RWPE2 (cell line): ENCODE results near the gene AURKAIP1.

Experiments used
- ATAC-seq: fragments of 200-7000 bp; cut with Tn5 transposase; 3 replicates; pipeline ENCODE4 v1.9.1; 2021; ENCODE audit warnings: low read depth
- DNase-seq: peaks from one replicate; pipeline ENCODE4 v3.0.0-alpha.2; 2020; ENCODE audit warnings: low spot score
- H3K27ac ChIP-seq: fragments of 450-650 bp; 2 replicates; pipeline ENCODE4 v1.5.1; 2017; ENCODE audit warnings: mild to moderate bottlenecking; ENCODE audit not compliant: poor library complexity, severe bottlenecking
- H3K27me3 ChIP-seq: fragments of 250-450 bp; sonication (Bioruptor Pico); 2 replicates; pipeline ENCODE4 v1.5.1; 2021; ENCODE audit warnings: mild to moderate bottlenecking, moderate library complexity; ENCODE audit not compliant: insufficient read depth, poor library complexity, severe bottlenecking
- H3K36me3 ChIP-seq: fragments of 250-450 bp; sonication (Bioruptor Pico); 2 replicates; pipeline ENCODE4 v1.5.1; 2020; ENCODE audit warnings: low read depth, mild to moderate bottlenecking, moderate library complexity
- H3K4me1 ChIP-seq: fragments of 250-450 bp; sonication (Bioruptor Pico); 2 replicates; pipeline ENCODE4 v1.5.1; 2021; ENCODE audit warnings: mild to moderate bottlenecking, moderate library complexity; ENCODE audit not compliant: insufficient read depth, poor library complexity, severe bottlenecking
- H3K4me3 ChIP-seq: fragments of 250-450 bp; sonication (Bioruptor Pico); 2 replicates; pipeline ENCODE4 v1.5.1; 2021; ENCODE audit warnings: mild to moderate bottlenecking, moderate library complexity; ENCODE audit not compliant: severe bottlenecking
- H3K9me3 ChIP-seq: fragments of 250-450 bp; sonication (Bioruptor Pico); 2 replicates; pipeline ENCODE4 v1.5.1; 2021; ENCODE audit warnings: mild to moderate bottlenecking, moderate library complexity; ENCODE audit not compliant: severe bottlenecking
- CTCF ChIP-seq: fragments of 450-650 bp; IDR thresholded peaks from one replicate; pipeline ENCODE4 v1.5.1; 2017; ENCODE audit warnings: mild to moderate bottlenecking, moderate library complexity; ENCODE audit not compliant: poor library complexity, severe bottlenecking

Gene AURKAIP1

GRCh38 chr1:1421907-1422464 is 47.0 kb upstream of the AURKAIP1 start:
- no peak for DNase-seq
- peak overlapping the region; percentile 75 for H3K27ac ChIP-seq
- H3K4me1 ChIP-seq: peaks cover 25% of the 10 kb centered on the region
- no peak for ATAC-seq
- no peak for TF ChIP-seq CTCF
- H3K27me3 ChIP-seq: no peaks in the 10 kb centered on the region
- no peaks in the 10 kb centered on the region for H3K9me3 ChIP-seq
- H3K36me3 ChIP-seq: no peaks in the 10 kb centered on the region
- no peak overlapping the region for H3K4me3 ChIP-seq

- ATAC-seq (peak; percentile 64), DNase-seq (peak; percentile 79)
- no peak for TF ChIP-seq CTCF
- H3K27ac ChIP-seq: peak within 1 kb of the TSS; percentile 75
- no peaks in the 10 kb centered on the region for H3K36me3 ChIP-seq
- H3K4me1 ChIP-seq: peaks cover 25% of the 10 kb centered on the region
- H3K9me3 ChIP-seq: no peaks in the 10 kb centered on the region
- H3K27me3 ChIP-seq: no peaks in the 10 kb centered on the region
- H3K4me3 ChIP-seq: peak within 1 kb of the TSS; percentile 24
These were observed 46.3 kb upstream of the AURKAIP1 start, which contains the start of gene ANKRD65 for GRCh38 chr1:1421147-1421906. TSS of gene ANKRD65 (minus strand) at chr1:1421276. CDS start at chr1:1421005, 271 bp downstream.

- no peak overlapping the region for H3K4me3 ChIP-seq
- H3K36me3 ChIP-seq: no peaks in the 10 kb centered on the region
- H3K9me3 ChIP-seq: no peaks in the 10 kb centered on the region
- no peak; the same call in 2 of the 3 replicates for ATAC-seq
- H3K4me1 ChIP-seq: peaks cover 25% of the 10 kb centered on the region
- no peak for DNase-seq
- TF ChIP-seq CTCF: no peak
- H3K27ac ChIP-seq: peak overlapping the region; percentile 75
- H3K27me3 ChIP-seq: no peaks in the 10 kb centered on the region
These were observed 45.7 kb upstream of the AURKAIP1 start for GRCh38 chr1:1420654-1421141.

GRCh38 chr1:1419813-1420653 is 45.0 kb upstream of the AURKAIP1 start:
- no peaks in the 10 kb centered on the region for H3K36me3 ChIP-seq
- TF ChIP-seq CTCF: no peak
- H3K4me1 ChIP-seq: peaks cover 25% of the 10 kb centered on the region
- H3K27ac ChIP-seq: peak overlapping the region; percentile 75
- no peaks in the 10 kb centered on the region for H3K27me3 ChIP-seq
- DNase-seq (no peak), ATAC-seq (no peak)
- H3K4me3 ChIP-seq: peak overlapping the region; percentile 24
- H3K9me3 ChIP-seq: no peaks in the 10 kb centered on the region
